Measurements from ENCODE around the gene ASPN. TPM values are rescaled to one million over a fixed set of nuclear protein-coding genes. Genes with fewer than 3 reads are reported as not detected.

Gene ASPN
- total and polyA plus RNA-seq, 2 experiments from 2014 or later: 0.82 TPM; not detected in 1

- Mint-ChIP-seq H3K36me3 (ENCODE audit: low read depth) (no peaks in the 10 kb centered on the region), H3K27ac (no peak within 1 kb of the TSS), H3K4me1 (peaks cover 7% of the 10 kb centered on the region; the same call in 2 of the 3 replicates), H3K27me3 (ENCODE audit: insufficient read depth, low read depth, poor library complexity) (no peaks in the 10 kb centered on the region), H3K9me3 (no peaks in the 10 kb centered on the region), H3K4me3 (no peak within 1 kb of the TSS)
- Histone ChIP-seq H3K4me3 (no peak within 1 kb of the TSS), H3K27me3 (ENCODE audit: insufficient read depth) (no peaks in the 10 kb centered on the region), H4K20me1 (replicated peaks; ENCODE audit: insufficient read depth) (no peaks in the 10 kb centered on the region), H3K79me2 (replicated peaks; ENCODE audit: insufficient read depth) (no peaks in the 10 kb centered on the region), H3F3A (replicated peaks; ENCODE audit: low read depth) (no peaks in the 10 kb centered on the region), H3K4me2 (no peak within 1 kb of the TSS), H3K36me3 (ENCODE audit: insufficient read depth) (no peaks in the 10 kb centered on the region), H3K27ac (ENCODE audit: low read depth) (no peak within 1 kb of the TSS), H2AFZ (no peak within 1 kb of the TSS), H3K9me2 (ENCODE audit: insufficient read depth) (no peaks in the 10 kb centered on the region), H3K4me1 (ENCODE audit: insufficient read depth) (no peaks in the 10 kb centered on the region)
- no peak for ATAC-seq
- TF ChIP-seq REST (IDR thresholded peaks at IDR 0.05; ENCODE audit: unreplicated experiment): no peak
- TF ChIP-seq, protein P1, sequence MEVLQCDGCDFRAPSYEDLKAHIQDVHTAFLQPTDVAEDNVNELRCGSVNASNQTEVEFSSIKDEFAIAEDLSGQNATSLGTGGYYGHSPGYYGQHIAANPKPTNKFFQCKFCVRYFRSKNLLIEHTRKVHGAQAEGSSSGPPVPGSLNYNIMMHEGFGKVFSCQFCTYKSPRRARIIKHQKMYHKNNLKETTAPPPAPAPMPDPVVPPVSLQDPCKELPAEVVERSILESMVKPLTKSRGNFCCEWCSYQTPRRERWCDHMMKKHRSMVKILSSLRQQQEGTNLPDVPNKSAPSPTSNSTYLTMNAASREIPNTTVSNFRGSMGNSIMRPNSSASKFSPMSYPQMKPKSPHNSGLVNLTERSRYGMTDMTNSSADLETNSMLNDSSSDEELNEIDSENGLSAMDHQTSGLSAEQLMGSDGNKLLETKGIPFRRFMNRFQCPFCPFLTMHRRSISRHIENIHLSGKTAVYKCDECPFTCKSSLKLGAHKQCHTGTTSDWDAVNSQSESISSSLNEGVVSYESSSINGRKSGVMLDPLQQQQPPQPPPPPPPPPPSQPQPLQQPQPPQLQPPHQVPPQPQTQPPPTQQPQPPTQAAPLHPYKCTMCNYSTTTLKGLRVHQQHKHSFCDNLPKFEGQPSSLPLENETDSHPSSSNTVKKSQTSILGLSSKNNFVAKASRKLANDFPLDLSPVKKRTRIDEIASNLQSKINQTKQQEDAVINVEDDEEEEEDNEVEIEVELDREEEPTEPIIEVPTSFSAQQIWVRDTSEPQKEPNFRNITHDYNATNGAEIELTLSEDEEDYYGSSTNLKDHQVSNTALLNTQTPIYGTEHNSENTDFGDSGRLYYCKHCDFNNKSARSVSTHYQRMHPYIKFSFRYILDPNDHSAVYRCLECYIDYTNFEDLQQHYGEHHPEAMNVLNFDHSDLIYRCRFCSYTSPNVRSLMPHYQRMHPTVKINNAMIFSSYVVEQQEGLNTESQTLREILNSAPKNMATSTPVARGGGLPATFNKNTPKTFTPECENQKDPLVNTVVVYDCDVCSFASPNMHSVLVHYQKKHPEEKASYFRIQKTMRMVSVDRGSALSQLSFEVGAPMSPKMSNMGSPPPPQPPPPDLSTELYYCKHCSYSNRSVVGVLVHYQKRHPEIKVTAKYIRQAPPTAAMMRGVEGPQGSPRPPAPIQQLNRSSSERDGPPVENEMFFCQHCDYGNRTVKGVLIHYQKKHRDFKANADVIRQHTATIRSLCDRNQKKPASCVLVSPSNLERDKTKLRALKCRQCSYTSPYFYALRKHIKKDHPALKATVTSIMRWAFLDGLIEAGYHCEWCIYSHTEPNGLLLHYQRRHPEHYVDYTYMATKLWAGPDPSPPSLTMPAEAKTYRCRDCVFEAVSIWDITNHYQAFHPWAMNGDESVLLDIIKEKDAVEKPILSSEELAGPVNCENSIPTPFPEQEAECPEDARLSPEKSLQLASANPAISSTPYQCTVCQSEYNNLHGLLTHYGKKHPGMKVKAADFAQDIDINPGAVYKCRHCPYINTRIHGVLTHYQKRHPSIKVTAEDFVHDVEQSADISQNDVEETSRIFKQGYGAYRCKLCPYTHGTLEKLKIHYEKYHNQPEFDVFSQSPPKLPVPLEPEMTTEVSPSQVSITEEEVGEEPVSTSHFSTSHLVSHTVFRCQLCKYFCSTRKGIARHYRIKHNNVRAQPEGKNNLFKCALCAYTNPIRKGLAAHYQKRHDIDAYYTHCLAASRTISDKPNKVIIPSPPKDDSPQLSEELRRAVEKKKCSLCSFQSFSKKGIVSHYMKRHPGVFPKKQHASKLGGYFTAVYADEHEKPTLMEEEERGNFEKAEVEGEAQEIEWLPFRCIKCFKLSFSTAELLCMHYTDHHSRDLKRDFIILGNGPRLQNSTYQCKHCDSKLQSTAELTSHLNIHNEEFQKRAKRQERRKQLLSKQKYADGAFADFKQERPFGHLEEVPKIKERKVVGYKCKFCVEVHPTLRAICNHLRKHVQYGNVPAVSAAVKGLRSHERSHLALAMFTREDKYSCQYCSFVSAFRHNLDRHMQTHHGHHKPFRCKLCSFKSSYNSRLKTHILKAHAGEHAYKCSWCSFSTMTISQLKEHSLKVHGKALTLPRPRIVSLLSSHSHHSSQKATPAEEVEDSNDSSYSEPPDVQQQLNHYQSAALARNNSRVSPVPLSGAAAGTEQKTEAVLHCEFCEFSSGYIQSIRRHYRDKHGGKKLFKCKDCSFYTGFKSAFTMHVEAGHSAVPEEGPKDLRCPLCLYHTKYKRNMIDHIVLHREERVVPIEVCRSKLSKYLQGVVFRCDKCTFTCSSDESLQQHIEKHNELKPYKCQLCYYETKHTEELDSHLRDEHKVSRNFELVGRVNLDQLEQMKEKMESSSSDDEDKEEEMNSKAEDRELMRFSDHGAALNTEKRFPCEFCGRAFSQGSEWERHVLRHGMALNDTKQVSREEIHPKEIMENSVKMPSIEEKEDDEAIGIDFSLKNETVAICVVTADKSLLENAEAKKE (CRISPR knock-in tag; IDR thresholded peaks at IDR 0.05): no peak
- no peak for TF ChIP-seq EZH2phosphoT487 (IDR thresholded peaks at IDR 0.05; ENCODE audit: unreplicated experiment)
- TF ChIP-seq STAT1 (IDR thresholded peaks at IDR 0.05; ENCODE audit: unreplicated experiment): no peak
- no peak for TF ChIP-seq NANOG (IDR thresholded peaks at IDR 0.05; ENCODE audit: borderline replicate concordance)
- TF ChIP-seq ZNF114 (CRISPR knock-in tag; IDR thresholded peaks at IDR 0.05): no peak
- TF ChIP-seq JUNB (IDR thresholded peaks at IDR 0.05; ENCODE audit: unreplicated experiment): no peak
- TF ChIP-seq POLR2AphosphoS5 (IDR thresholded peaks at IDR 0.05; ENCODE audit: low read depth): no peak
- no peak for TF ChIP-seq ZNF331 (CRISPR knock-in tag; IDR thresholded peaks at IDR 0.05; ENCODE audit: low read depth)
- DNase-seq (ENCODE audit: low spot score): no peak
Observed at GRCh38 chr9:92424340-92424739, 58.0 kb downstream of the ASPN start, which contains the start of gene OMD. Gene OMD (minus strand): TSS chr9:92424471. CDS start chr9:92417558, 6,913 bp downstream.

All from GM23338 (cell line).